HCT116 (cell line): ENCODE data around the gene KRTAP2-2. TPM values are rescaled to one million over a fixed set of nuclear protein-coding genes. Genes with fewer than 3 reads are reported as not detected.
"Not testable (repeated sequence)": the region's sequence is repeated elsewhere in the genome, so short reads cannot be mapped to it uniquely, and the experiment has no call there.

Source experiments
- ATAC-seq: fragments of 200-7000 bp; cut with Tn5 transposase; 2 replicates; pipeline ENCODE4 v1.9.1; 2020; ENCODE audit warnings: mild to moderate bottlenecking, moderate library complexity
- BruUV-seq: library from RNA; stranded (reverse); fragments of 400-500 nt; replicated peaks from 2 replicates; lab custom pipeline; 2021; lab: Mats Ljungman, UMichigan
- CTCF ChIA-PET: fragments of 300-600 bp; sonication (Branson Sonifier 250); formaldehyde crosslinking; loops from one replicate; lab custom pipeline; 2021; ENCODE audit warnings: antibody characterized with exemption; lab: Charles Lee
- POLR2A ChIA-PET: fragments of 300-600, 350-600 bp; sonication (Branson Sonifier 250); formaldehyde crosslinking; loops from one replicate; lab custom pipeline; 2021; ENCODE audit warnings: antibody characterized with exemption; lab: Charles Lee
- RAD21 ChIA-PET, 2 experiments: fragments of 300-600 bp; sonication (Branson Sonifier 250); formaldehyde crosslinking; loops; one replicate each; lab custom pipeline; 2023; ENCODE audit warnings: low total read pairs in 2 of 2; ENCODE audit not compliant: uncharacterized antibody in 2 of 2, unreplicated experiment in 2 of 2, low non-redundant PET in 1 of 2; lab: Charles Lee
- DNase-seq: peaks from one replicate; pipeline ENCODE4 v3.0.0-alpha.2; 2010; ENCODE audit warnings: low read depth, low spot score
- H2AFZ ChIP-seq: fragments of 200-600 bp; shearing (Covaris generic), sonication (generic); 2 replicates; pipeline ENCODE4 v1.6.1; 2017; ENCODE audit warnings: low read depth, mixed run types, mixed read lengths, antibody characterized with exemption, low read length; ENCODE audit not compliant: poor library complexity, severe bottlenecking
- H3K27ac ChIP-seq: 2 replicates; pipeline ENCODE4 v1.5.1; 2012; ENCODE audit warnings: low read depth, low read length
- H3K27me3 ChIP-seq: fragments of 200-600 bp; sonication (generic); 2 replicates; pipeline ENCODE4 v1.6.1; 2016; ENCODE audit warnings: mixed run types, low read length, mixed read lengths; ENCODE audit not compliant: insufficient read depth
- H3K36me3 ChIP-seq, 2 experiments: fragments of 200-500 bp in 1 of 2; fragments of 200-600 bp in 1 of 2; sonication (Bioruptor generic) in 1 of 2; sonication (generic) in 1 of 2; 2 replicates each; pipeline versions ENCODE4 v1.5.1 to v1.6.1; 2014 to 2016; ENCODE audit warnings: low read length in 2 of 2, inconsistent platforms in 1 of 2, mixed read lengths in 1 of 2, mixed run types in 1 of 2; ENCODE audit not compliant: insufficient read depth in 2 of 2, control insufficient read depth in 1 of 2
- H3K4me1 ChIP-seq, 2 experiments: fragments of 200-600 bp in 1 of 2; sonication (generic) in 1 of 2; 2 replicates each; pipeline versions ENCODE4 v1.5.1 to v1.6.1; 2012 to 2017; ENCODE audit warnings: low read length in 2 of 2, inconsistent platforms in 1 of 2, mild to moderate bottlenecking in 1 of 2, mixed read lengths in 1 of 2, mixed run types in 1 of 2, moderate library complexity in 1 of 2; ENCODE audit not compliant: insufficient read depth in 2 of 2, control insufficient read depth in 1 of 2
- H3K4me2 ChIP-seq: fragments of 200-600 bp; sonication (generic); 2 replicates; pipeline ENCODE4 v1.6.1; 2017; ENCODE audit warnings: mixed run types, low read length, mixed read lengths
- H3K4me3 ChIP-seq, 2 experiments: fragments of 200-600 bp in 1 of 2; sonication (generic) in 1 of 2; replicated peaks in 1 of 2; 2 replicates each; pipeline ENCODE4 v1.5.1; 2011 to 2016; ENCODE audit warnings: low read length in 2 of 2, control low read depth in 1 of 2, low read depth in 1 of 2, mild to moderate bottlenecking in 1 of 2, mixed read lengths in 1 of 2, mixed run types in 1 of 2
- H3K79me2 ChIP-seq: fragments of 200-600 bp; sonication (generic); 2 replicates; pipeline ENCODE4 v1.6.1; 2017; ENCODE audit warnings: mild to moderate bottlenecking, mixed run types, low read length, moderate library complexity, mixed read lengths; ENCODE audit not compliant: insufficient read depth
- H3K9ac ChIP-seq: fragments of 200-600 bp; sonication (generic); 2 replicates; pipeline ENCODE4 v1.6.1; 2016; ENCODE audit warnings: low read length, mixed read lengths
- H3K9me2 ChIP-seq: fragments of 200-600 bp; sonication (generic), shearing (Covaris generic); 2 replicates; pipeline ENCODE4 v1.6.1; 2017; ENCODE audit warnings: mixed run types, mild to moderate bottlenecking, moderate library complexity; ENCODE audit not compliant: insufficient read depth
- H3K9me3 ChIP-seq, 2 experiments: fragments of 200-500 bp in 1 of 2; fragments of 200-600 bp in 1 of 2; sonication (Bioruptor generic) in 1 of 2; sonication (generic) in 1 of 2; 2 replicates each; pipeline ENCODE4 v1.6.1; 2014 to 2017; ENCODE audit warnings: low read length in 2 of 2, mixed read lengths in 2 of 2, inconsistent platforms in 1 of 2, low read depth in 1 of 2, mild to moderate bottlenecking in 1 of 2, mixed run types in 1 of 2, moderate library complexity in 1 of 2; ENCODE audit not compliant: control insufficient read depth in 1 of 2, insufficient read depth in 1 of 2
- H4K20me1 ChIP-seq: fragments of 200-600 bp; sonication (generic), shearing (Covaris generic); 2 replicates; pipeline ENCODE4 v1.6.1; 2017; ENCODE audit warnings: mixed run types, mild to moderate bottlenecking, moderate library complexity; ENCODE audit not compliant: insufficient read depth
- CEBPB ChIP-seq: IDR thresholded peaks from 2 replicates; pipeline ENCODE4 v1.6.1; 2012; ENCODE audit warnings: low read depth
- ELF1 ChIP-seq: IDR thresholded peaks from 2 replicates; pipeline ENCODE4 v1.6.1; 2012; ENCODE audit warnings: low read depth, borderline replicate concordance
- FOSL1 ChIP-seq: IDR thresholded peaks from 2 replicates; pipeline ENCODE4 v1.6.1; 2012; ENCODE audit warnings: low read depth
- JUND ChIP-seq: IDR thresholded peaks from 2 replicates; pipeline ENCODE4 v1.6.1; 2012
- RAD21 ChIP-seq: IDR thresholded peaks from 2 replicates; pipeline ENCODE4 v1.6.1; 2012; ENCODE audit warnings: low read depth, mild to moderate bottlenecking
- intact Hi-C: fragments of 100-400 bp; cut with micrococcal nuclease; formaldehyde crosslinking; loops from 2 replicates; pipeline ENCODE4 v1.10.0; 2022
- total RNA-seq: library from RNA; stranded (reverse); gene quantifications from one replicate; pipeline ENCODE4 v1.2.1, GENCODE V29; 2021; ENCODE audit not compliant: unreplicated experiment
- TF ChIP-seq, protein P1 (sequence below): IDR thresholded peaks from 2 replicates; pipeline ENCODE4 v1.6.1; 2012
- TF ChIP-seq, protein P2 (sequence below): IDR thresholded peaks from 2 replicates; pipeline ENCODE4 v1.6.1; 2011; ENCODE audit warnings: mild to moderate bottlenecking, low read length, moderate library complexity; ENCODE audit not compliant: insufficient replicate concordance; ENCODE audit errors: extremely low read depth

The KRTAP2-2 gene
- total RNA-seq, 1 experiment from 2014 or later, result 1.2 TPM

DNA sequence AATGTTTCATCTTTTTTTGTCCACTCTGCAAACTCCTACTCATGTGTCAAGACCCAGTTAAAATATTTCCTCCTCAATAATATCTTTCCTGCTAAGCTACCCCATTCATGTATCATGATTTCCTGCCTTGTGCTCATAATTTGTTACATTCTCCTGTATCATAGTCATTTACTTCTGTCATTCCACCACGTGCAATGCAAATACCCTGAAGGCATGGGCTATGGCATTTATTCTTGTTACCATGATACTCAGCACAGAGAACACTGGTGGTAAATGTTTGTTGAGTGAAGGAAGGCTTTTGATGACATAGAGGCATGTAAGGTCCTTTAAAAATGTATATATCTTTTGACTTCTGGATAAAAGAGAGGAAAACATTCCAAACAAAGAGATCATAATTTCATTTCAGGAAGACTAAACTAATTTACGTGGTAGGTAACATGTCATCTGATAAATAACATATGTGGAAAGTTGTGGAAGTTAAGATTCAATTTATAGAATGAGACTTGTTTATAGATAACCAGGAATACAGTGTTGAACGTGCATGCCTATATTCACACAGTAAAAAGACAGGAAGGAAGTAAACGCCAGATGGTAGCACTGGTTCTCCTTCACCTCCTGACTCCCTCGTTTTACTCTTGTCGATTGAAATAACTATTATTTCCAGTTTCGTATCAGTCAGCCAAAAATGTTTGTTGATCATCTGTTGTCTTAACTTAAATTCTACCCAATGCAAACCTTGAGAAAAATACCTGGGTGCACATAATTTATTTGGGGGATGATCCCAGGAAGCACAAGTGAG, 44.9 kb upstream of the KRTAP2-2 start:
- intact Hi-C loops, H3K4me2 ChIP-seq, H3K27me3 ChIP-seq, H3K9me2 ChIP-seq, RAD21 ChIA-PET, H4K20me1 ChIP-seq, H3K36me3 ChIP-seq, POLR2A ChIA-PET, BruUV-seq, CTCF ChIA-PET, H3K27ac ChIP-seq, H2AFZ ChIP-seq, DNase-seq, ATAC-seq, H3K4me3 ChIP-seq, H3K79me2 ChIP-seq, H3K9me3 ChIP-seq, H3K9ac ChIP-seq: not testable (repeated sequence)
- H3K4me1 ChIP-seq, result peaks cover 9 to 39% of the 10 kb centered on the region in 2 experiments
- TF ChIP-seq, protein P1, sequence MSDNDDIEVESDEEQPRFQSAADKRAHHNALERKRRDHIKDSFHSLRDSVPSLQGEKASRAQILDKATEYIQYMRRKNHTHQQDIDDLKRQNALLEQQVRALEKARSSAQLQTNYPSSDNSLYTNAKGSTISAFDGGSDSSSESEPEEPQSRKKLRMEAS, result 0 out of 2 replicates have a peak, but pooled peaks have one; percentile 27

DNA sequence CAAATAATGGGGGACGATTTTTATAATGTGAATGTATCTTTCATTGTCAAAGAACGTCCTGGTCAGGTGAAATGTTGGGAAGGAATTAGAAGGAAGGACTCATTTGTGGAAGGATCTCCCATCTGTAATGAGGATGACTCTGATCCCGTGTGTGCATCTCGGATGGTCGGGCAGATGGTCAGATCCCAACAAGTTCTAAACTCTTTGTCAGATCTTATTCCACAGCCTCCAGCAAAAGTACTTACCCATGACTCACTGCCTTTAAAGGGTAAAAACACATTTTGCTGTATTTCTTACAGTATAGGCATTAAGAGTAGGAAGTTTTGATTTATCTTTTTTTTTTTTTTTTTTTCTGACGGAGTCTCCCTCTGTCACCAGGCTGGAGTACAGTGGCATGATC, 43.5 kb upstream of the KRTAP2-2 start:
- H3K9me2 ChIP-seq, result no peaks in the 10 kb centered on the region
- H2AFZ ChIP-seq, result no peak overlapping the region
- POLR2A ChIA-PET, result no interaction called here
- no peak overlapping the region for H3K9ac ChIP-seq
- no peak overlapping the region for H3K4me2 ChIP-seq
- BruUV-seq, result no TSS peak
- H3K79me2 ChIP-seq, result no peaks in the 10 kb centered on the region
- TF ChIP-seq ELF1 (no peak), JUND (no peak), RAD21 (no peak), FOSL1 (no peak), CEBPB (no peak)
- TF ChIP-seq, protein P2, sequence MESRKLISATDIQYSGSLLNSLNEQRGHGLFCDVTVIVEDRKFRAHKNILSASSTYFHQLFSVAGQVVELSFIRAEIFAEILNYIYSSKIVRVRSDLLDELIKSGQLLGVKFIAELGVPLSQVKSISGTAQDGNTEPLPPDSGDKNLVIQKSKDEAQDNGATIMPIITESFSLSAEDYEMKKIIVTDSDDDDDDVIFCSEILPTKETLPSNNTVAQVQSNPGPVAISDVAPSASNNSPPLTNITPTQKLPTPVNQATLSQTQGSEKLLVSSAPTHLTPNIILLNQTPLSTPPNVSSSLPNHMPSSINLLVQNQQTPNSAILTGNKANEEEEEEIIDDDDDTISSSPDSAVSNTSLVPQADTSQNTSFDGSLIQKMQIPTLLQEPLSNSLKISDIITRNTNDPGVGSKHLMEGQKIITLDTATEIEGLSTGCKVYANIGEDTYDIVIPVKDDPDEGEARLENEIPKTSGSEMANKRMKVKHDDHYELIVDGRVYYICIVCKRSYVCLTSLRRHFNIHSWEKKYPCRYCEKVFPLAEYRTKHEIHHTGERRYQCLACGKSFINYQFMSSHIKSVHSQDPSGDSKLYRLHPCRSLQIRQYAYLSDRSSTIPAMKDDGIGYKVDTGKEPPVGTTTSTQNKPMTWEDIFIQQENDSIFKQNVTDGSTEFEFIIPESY, result no peak
- peaks cover 0 to 5% of the 10 kb centered on the region in 2 experiments; a peak in 1 of 4 replicates for H3K9me3 ChIP-seq
- peaks cover 0 to 4% of the 10 kb centered on the region in 2 experiments; a peak in 1 of 4 replicates for H3K36me3 ChIP-seq
- RAD21 ChIA-PET, result interaction anchor here in 1 of 2 experiments (0.6 kb wide), 1 partner anchor 11 kb away, joined by 3 read pairs; no protein-coding TSS in a partner anchor
- ATAC-seq (no peak), DNase-seq (no peak)
- no peak overlapping the region for H3K4me3 ChIP-seq
- no peaks in the 10 kb centered on the region for H3K27me3 ChIP-seq
- H4K20me1 ChIP-seq, result no peaks in the 10 kb centered on the region
- peaks cover 0 to 27% of the 10 kb centered on the region in 2 experiments; a peak in 3 of 4 replicates for H3K4me1 ChIP-seq
- intact Hi-C loops, result no loop called here
- CTCF ChIA-PET, result no interaction called here
- H3K27ac ChIP-seq, result no peak overlapping the region
